Hepatocyte (in vitro differentiated cells): ENCODE results near the gene PLCXD3.

ENCODE experiments used
- EZH2 ChIP-seq: fragments of 200-600 bp; sonication (generic); IDR thresholded peaks from 2 replicates; pipeline ENCODE4 v1.6.1; 2016; ENCODE audit warnings: antibody characterized with exemption, mild to moderate bottlenecking, borderline replicate concordance
- TF ChIP-seq, protein P1 (sequence below): fragments of 200-600 bp; sonication (generic); IDR thresholded peaks from 2 replicates; pipeline ENCODE4 v1.5.1; 2016; ENCODE audit warnings: antibody characterized with exemption, mild to moderate bottlenecking; ENCODE audit not compliant: poor library complexity

DNA sequence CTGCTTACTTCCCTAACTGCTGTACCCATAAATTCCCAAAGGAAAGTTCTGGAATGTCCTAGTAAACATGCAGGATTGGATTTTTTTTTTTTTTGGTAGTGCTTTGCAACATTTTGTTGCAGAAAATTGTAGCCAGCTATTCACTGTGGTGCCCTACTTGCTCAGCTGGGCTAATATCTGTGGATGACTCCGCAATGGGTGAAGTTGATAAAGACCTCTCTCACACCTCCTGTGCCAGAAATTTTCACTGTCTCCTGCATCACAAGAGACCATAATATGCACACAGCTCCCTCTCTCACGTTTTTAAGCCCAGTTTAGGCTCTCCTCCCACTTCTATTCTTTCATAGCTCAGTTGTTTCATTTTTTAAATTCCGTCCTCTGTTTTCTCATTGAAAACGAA lies 160.6 kb downstream of the PLCXD3 start:
- TF ChIP-seq, protein P1, sequence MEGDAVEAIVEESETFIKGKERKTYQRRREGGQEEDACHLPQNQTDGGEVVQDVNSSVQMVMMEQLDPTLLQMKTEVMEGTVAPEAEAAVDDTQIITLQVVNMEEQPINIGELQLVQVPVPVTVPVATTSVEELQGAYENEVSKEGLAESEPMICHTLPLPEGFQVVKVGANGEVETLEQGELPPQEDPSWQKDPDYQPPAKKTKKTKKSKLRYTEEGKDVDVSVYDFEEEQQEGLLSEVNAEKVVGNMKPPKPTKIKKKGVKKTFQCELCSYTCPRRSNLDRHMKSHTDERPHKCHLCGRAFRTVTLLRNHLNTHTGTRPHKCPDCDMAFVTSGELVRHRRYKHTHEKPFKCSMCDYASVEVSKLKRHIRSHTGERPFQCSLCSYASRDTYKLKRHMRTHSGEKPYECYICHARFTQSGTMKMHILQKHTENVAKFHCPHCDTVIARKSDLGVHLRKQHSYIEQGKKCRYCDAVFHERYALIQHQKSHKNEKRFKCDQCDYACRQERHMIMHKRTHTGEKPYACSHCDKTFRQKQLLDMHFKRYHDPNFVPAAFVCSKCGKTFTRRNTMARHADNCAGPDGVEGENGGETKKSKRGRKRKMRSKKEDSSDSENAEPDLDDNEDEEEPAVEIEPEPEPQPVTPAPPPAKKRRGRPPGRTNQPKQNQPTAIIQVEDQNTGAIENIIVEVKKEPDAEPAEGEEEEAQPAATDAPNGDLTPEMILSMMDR = no peak
- TF ChIP-seq EZH2 = no peak
